B cell (primary cell): Measurements from ENCODE around the gene NCBP1. TPM values are rescaled to one million over a fixed set of nuclear protein-coding genes. Genes with fewer than 3 reads are reported as not detected.

Experiments
- ATAC-seq: fragments of 200-7000 bp; cut with Tn5 transposase; one replicate; pipeline ENCODE4 v1.10.0; 2021; ENCODE audit warnings: low read depth, mild to moderate bottlenecking, moderate number of reproducible peaks, moderate library complexity
- CTCF ChIA-PET: fragments of 350-600 bp; sonication (Branson Sonifier 250); formaldehyde crosslinking; loops from one replicate; lab custom pipeline; 2021; ENCODE audit warnings: antibody characterized with exemption, inconsistent platforms; lab: Charles Lee
- POLR2A ChIA-PET: fragments of 350-600 bp; sonication (Branson Sonifier 250); formaldehyde crosslinking; loops from one replicate; lab custom pipeline; 2021; ENCODE audit warnings: antibody characterized with exemption; lab: Charles Lee
- DNase-seq: peaks from one replicate; pipeline ENCODE4 v3.0.0; 2013
- H2AFZ ChIP-seq: 2 replicates; pipeline ENCODE4 v1.6.1; 2012; ENCODE audit warnings: mild to moderate bottlenecking, low read depth, low read length; ENCODE audit not compliant: insufficient read depth, poor library complexity, severe bottlenecking
- H3K27ac ChIP-seq, 2 donors: 1 replicate in 1 of 2; 2 replicates in 1 of 2; pipeline ENCODE4 v1.5.1; 2012 to 2013; ENCODE audit warnings: low read length in 2 of 2, mild to moderate bottlenecking in 2 of 2, moderate library complexity in 1 of 2
- H3K27me3 ChIP-seq, 4 experiments: fragments of 200-600 bp in 1 of 4; sonication (generic) in 1 of 4; replicated peaks in 1 of 4; 1 replicate in 2 of 4; 2 replicates in 2 of 4; pipeline versions ENCODE4 v1.6.1 to v1.7.0; 2013 to 2016; ENCODE audit warnings: low read length in 3 of 4, mild to moderate bottlenecking in 2 of 4, mixed read lengths in 1 of 4, moderate library complexity in 1 of 4; ENCODE audit not compliant: insufficient read depth in 4 of 4, control insufficient read depth in 3 of 4; ENCODE audit errors: control extremely low read depth in 1 of 4
- H3K36me3 ChIP-seq, 2 experiments: replicated peaks in 1 of 2; 1 replicate in 1 of 2; 2 replicates in 1 of 2; pipeline versions ENCODE4 v1.6.1 to v1.7.1; 2013; ENCODE audit warnings: low read length in 1 of 2; ENCODE audit not compliant: insufficient read depth in 2 of 2, control insufficient read depth in 1 of 2; ENCODE audit errors: control extremely low read depth in 1 of 2, extremely low read depth in 1 of 2
- H3K4me1 ChIP-seq, 2 donors: fragments of 200-600 bp in 1 of 2; sonication (generic) in 1 of 2; 1 replicate in 1 of 2; 2 replicates in 1 of 2; pipeline versions ENCODE4 v1.5.1 to v1.6.1; 2013 to 2017; ENCODE audit warnings: low read length in 2 of 2; ENCODE audit not compliant: control insufficient read depth in 2 of 2, insufficient read depth in 2 of 2
- H3K4me2 ChIP-seq: replicated peaks from 2 replicates; pipeline ENCODE3; 2012; ENCODE audit warnings: mild to moderate bottlenecking, low read depth, low read length; ENCODE audit not compliant: poor library complexity, severe bottlenecking
- H3K4me3 ChIP-seq, 5 experiments: fragments of 200-600 bp in 1 of 5; sonication (generic) in 1 of 5; 1 replicate in 3 of 5; 2 replicates in 2 of 5; pipeline versions ENCODE4 v1.5.1 to v1.7.0; 2011 to 2016; ENCODE audit warnings: low read length in 4 of 5, mild to moderate bottlenecking in 4 of 5, low read depth in 2 of 5, control low read depth in 1 of 5, moderate library complexity in 1 of 5; ENCODE audit not compliant: insufficient read depth in 1 of 5; ENCODE audit errors: control extremely low read depth in 1 of 5, extremely low read depth in 1 of 5
- H3K79me2 ChIP-seq: fragments of 200-600 bp; sonication (generic); one replicate; pipeline ENCODE4 v1.6.0; 2016; ENCODE audit warnings: low read length; ENCODE audit not compliant: control insufficient read depth, insufficient read depth
- H3K9ac ChIP-seq: fragments of 200-600 bp; sonication (generic); 2 replicates; pipeline ENCODE4 v1.6.1; 2017; ENCODE audit warnings: mild to moderate bottlenecking, low read length, moderate library complexity
- H3K9me3 ChIP-seq, 3 donors: one replicate each; pipeline versions ENCODE4 v1.6.1 to v1.7.1; 2013; ENCODE audit warnings: low read length in 2 of 3; ENCODE audit not compliant: control insufficient read depth in 2 of 3, insufficient read depth in 1 of 3; ENCODE audit errors: control extremely low read depth in 1 of 3
- H4K20me1 ChIP-seq: 2 replicates; pipeline ENCODE4 v1.6.0; 2012; ENCODE audit warnings: mild to moderate bottlenecking, low read length; ENCODE audit not compliant: insufficient read depth, control insufficient read depth, poor library complexity, severe bottlenecking
- H3K27ac Mint-ChIP-seq: one replicate; pipeline ENCODE4 v1.8.0; 2021; ENCODE audit warnings: mixed read lengths
- H3K27me3 Mint-ChIP-seq: one replicate; pipeline ENCODE4 v1.8.0; 2021; ENCODE audit warnings: mixed read lengths
- H3K4me1 Mint-ChIP-seq: one replicate; pipeline ENCODE4 v1.8.0; 2021; ENCODE audit warnings: mixed read lengths
- H3K4me3 Mint-ChIP-seq: one replicate; pipeline ENCODE4 v1.8.0; 2021; ENCODE audit warnings: mixed read lengths
- H3K9me3 Mint-ChIP-seq: one replicate; pipeline ENCODE4 v1.8.0; 2022; ENCODE audit warnings: mixed read lengths; ENCODE audit not compliant: insufficient read depth
- EZH2 ChIP-seq: IDR thresholded peaks from 2 replicates; pipeline ENCODE4 v1.6.1; 2012; ENCODE audit warnings: borderline replicate concordance, low read depth, mild to moderate bottlenecking, moderate library complexity, low read length; ENCODE audit not compliant: insufficient read depth, poor library complexity, severe bottlenecking
- WGBS: methylation state at CpG from one replicate; pipeline ENCODE4 v1.1.5; 2013; ENCODE audit warnings: missing lambda C conversion rate; ENCODE audit not compliant: insufficient coverage; 5-methylcytosine and 5-hydroxymethylcytosine counted together
- intact Hi-C: fragments of 100-400 bp; cut with micrococcal nuclease; formaldehyde crosslinking; loops from one replicate; pipeline ENCODE4 v1.10.0; 2022
- polyA plus RNA-seq: library from polyadenylated mRNA; depleted of rRNA; stranded (reverse); fragments of >200 nt; gene quantifications from 2 replicates; pipeline ENCODE4 v1.2.3, GENCODE V29; 2012
- total RNA-seq, 2 donors: library from RNA; stranded (reverse); fragments of 120-200 nt in 1 of 2; gene quantifications; 1 replicate in 1 of 2; 2 replicates in 1 of 2; pipeline versions ENCODE4 v1.2.3 to v1.2.4, GENCODE V29; 2013 to 2022
- TF ChIP-seq, protein P1 (sequence below): fragments of 200-600 bp; IDR thresholded peaks from one replicate; pipeline ENCODE4 v1.8.0; 2022; ENCODE audit warnings: antibody characterized with exemption, mild to moderate bottlenecking

NCBP1 gene
- total and polyA plus RNA-seq, 2 donors (not counting 1 experiment from before 2014, with no cell fraction given), result 19.5 to 38.0 TPM

DNA sequence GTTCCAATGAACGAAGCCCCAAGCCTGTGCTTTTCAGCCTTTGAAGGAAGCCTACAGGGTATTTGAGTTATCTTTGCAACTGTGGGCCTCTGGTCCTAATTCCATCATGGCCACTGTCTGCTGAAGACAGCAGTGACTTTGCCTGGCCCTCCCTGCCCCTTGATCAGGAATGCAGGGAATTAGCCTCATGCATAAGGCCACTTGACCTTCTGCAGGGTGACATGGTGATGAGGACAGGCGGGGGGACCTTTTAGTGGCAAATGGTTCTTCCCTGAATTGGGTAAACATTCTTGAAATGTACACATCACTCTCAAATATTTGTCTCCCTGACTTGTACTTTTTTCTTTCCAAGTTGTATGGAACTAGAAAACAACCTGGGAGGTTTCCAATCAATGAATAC, 88.7 kb downstream of the NCBP1 start:
- peaks cover 52% of the 10 kb centered on the region for H3K27me3 Mint-ChIP-seq
- 100% methylated on average over 1 of the region's 2 CpGs for WGBS
- no peak overlapping the region for H3K27ac ChIP-seq

More for the DNA sequence above, 88.7 kb downstream of the NCBP1 start:
- Histone ChIP-seq H3K4me2 (no peak overlapping the region), H3K9me3 (peaks cover 0 to 9% (median 2%) of the 10 kb centered on the region in 3 donors), H3K27me3 (peaks cover 0 to 12% (median 2%) of the 10 kb centered on the region in 4 experiments), H4K20me1 (no peaks in the 10 kb centered on the region), H2AFZ (no peak overlapping the region), H3K79me2 (no peaks in the 10 kb centered on the region), H3K9ac (no peak overlapping the region), H3K36me3 (no peaks in the 10 kb centered on the region), H3K4me1 (no peaks in the 10 kb centered on the region), H3K4me3 (no peak overlapping the region)
- DNase-seq (no peak), ATAC-seq (no peak)
- ChIA-PET POLR2A (no interaction called here), CTCF (no interaction called here)
- no peaks in the 10 kb centered on the region for H3K4me1 Mint-ChIP-seq
- H3K9me3 Mint-ChIP-seq, result peaks cover 3% of the 10 kb centered on the region
- no peak for TF ChIP-seq EZH2
- TF ChIP-seq, protein P1, sequence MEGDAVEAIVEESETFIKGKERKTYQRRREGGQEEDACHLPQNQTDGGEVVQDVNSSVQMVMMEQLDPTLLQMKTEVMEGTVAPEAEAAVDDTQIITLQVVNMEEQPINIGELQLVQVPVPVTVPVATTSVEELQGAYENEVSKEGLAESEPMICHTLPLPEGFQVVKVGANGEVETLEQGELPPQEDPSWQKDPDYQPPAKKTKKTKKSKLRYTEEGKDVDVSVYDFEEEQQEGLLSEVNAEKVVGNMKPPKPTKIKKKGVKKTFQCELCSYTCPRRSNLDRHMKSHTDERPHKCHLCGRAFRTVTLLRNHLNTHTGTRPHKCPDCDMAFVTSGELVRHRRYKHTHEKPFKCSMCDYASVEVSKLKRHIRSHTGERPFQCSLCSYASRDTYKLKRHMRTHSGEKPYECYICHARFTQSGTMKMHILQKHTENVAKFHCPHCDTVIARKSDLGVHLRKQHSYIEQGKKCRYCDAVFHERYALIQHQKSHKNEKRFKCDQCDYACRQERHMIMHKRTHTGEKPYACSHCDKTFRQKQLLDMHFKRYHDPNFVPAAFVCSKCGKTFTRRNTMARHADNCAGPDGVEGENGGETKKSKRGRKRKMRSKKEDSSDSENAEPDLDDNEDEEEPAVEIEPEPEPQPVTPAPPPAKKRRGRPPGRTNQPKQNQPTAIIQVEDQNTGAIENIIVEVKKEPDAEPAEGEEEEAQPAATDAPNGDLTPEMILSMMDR, result no peak
- H3K27ac Mint-ChIP-seq, result no peak overlapping the region
- H3K4me3 Mint-ChIP-seq, result no peak overlapping the region
- intact Hi-C loops, result no loop called here

Other genes with a start within 250 kb of the NCBP1 start
- 19.7 and 20.6 TPM in 2 replicates for gene TDRD7, start 221.7 kb upstream of the NCBP1 start, total RNA-seq
- 11.5 and 15.2 TPM in 2 replicates for gene TDRD7, start 221.7 kb upstream of the NCBP1 start, polyA plus RNA-seq
- 1.9 and 2.5 TPM in 2 replicates for gene TMOD1, start 132.2 kb upstream of the NCBP1 start, total RNA-seq
- 0.30 and 0.39 TPM in 2 replicates for gene TMOD1, start 132.2 kb upstream of the NCBP1 start, polyA plus RNA-seq
- 29.2 and 31.1 TPM in 2 replicates for gene TSTD2, start 453 bp upstream of the NCBP1 start, total RNA-seq
- 12.7 and 16.9 TPM in 2 replicates for gene TSTD2, start 453 bp upstream of the NCBP1 start, polyA plus RNA-seq
- 21.3 and 27.4 TPM in 2 replicates for gene XPA, start 63.5 kb downstream of the NCBP1 start, total RNA-seq
- gene XPA, start 63.5 kb downstream of the NCBP1 start, polyA plus RNA-seq, result 3.8 and 7.5 TPM in 2 replicates
- not detected in 2 replicates for gene FOXE1, start 219.4 kb downstream of the NCBP1 start, total RNA-seq
- gene FOXE1, start 219.4 kb downstream of the NCBP1 start, polyA plus RNA-seq, result not detected in 2 replicates